HG02970 (cell line): ENCODE data around the gene GNG8.

Experiments
- ATAC-seq: cut with Tn5 transposase; IDR thresholded peaks from one replicate; pipeline ENCODE4 v1.9.1; 2021; ENCODE audit warnings: mild to moderate bottlenecking, moderate library complexity, moderate number of reproducible peaks; ENCODE audit not compliant: unreplicated experiment, low FRiP score

GNG8 gene

DNA sequence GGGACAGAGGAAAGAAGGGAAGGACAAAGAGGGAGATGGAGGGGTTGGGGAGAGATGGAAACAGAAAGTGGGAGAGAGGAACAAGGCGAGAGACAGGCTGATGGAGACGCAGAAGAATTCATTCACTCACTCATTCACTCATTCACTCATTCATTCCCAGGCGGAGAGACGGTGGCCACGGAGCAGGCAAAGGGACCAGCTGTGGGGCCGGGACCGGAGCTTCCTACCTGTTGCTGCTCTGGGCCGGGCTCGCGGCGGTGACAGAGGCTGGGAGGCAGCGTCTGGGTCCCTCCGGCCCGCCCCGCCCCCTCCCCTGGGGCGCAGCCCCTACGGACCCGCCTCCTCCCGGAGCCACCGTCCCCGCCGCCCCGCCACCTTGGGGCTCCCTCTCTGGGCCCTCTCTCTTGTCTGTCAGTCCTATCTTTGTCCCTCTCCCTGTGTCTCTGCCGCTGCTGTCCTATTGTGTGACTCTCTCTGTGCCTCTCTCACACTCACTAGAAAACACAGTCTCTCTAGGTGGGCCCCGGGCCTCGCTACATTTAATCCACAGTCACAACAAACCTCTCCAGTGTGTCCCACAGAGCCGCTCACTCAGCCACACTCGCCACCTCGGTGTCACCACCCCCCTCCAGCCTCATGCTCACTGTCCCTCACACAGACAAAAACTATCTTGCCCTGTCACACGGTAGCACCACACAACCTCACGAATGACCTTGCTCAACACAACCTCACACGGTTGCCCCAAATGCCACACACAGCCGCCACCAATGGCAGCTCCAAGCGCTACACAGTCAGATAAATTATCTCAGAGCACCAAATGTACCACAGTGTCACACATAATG, at the start of gene GNG8:
Gene GNG8 (minus strand): TSS at position 283 of the 842 bp plus-strand sequence. CDS start 1,520 bp downstream, outside the sequence.
- no peak for ATAC-seq

GRCh38 chr19:46685189-46685588, 49.2 kb upstream of the GNG8 start:
- no peak for ATAC-seq

GRCh38 chr19:46678110-46678732, 42.2 kb upstream of the GNG8 start:
- ATAC-seq, result no peak

- ATAC-seq, result no peak
Measured at GRCh38 chr19:46674416-46675178, 38.6 kb upstream of the GNG8 start.

- ATAC-seq, result no peak
Measured at GRCh38 chr19:46670813-46671212, 34.8 kb upstream of the GNG8 start.

GRCh38 chr19:46668662-46669061, 32.7 kb upstream of the GNG8 start:
- no peak for ATAC-seq

DNA sequence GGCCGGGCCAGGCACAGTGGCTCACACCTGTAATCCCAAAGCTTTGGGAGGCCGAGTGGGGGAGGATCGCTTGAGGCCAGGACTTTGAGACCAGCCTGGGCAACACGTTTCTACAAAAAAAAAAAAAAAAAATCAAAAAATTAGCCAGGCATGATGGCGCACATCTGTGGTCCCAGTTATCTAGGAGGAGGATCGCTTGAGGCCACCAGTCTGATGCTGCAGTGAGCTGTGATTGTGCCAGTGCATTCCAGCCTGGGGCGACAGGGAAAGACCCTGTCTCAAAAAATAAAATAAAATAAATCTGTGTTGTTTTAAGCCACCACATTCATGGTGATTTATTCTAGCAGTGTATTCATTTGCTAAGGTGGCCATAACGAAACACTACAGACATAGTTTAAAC, 29.1 kb upstream of the GNG8 start:
- ATAC-seq, result no peak

- no peak for ATAC-seq
Measured at GRCh38 chr19:46661735-46662592, 26.0 kb upstream of the GNG8 start.

DNA sequence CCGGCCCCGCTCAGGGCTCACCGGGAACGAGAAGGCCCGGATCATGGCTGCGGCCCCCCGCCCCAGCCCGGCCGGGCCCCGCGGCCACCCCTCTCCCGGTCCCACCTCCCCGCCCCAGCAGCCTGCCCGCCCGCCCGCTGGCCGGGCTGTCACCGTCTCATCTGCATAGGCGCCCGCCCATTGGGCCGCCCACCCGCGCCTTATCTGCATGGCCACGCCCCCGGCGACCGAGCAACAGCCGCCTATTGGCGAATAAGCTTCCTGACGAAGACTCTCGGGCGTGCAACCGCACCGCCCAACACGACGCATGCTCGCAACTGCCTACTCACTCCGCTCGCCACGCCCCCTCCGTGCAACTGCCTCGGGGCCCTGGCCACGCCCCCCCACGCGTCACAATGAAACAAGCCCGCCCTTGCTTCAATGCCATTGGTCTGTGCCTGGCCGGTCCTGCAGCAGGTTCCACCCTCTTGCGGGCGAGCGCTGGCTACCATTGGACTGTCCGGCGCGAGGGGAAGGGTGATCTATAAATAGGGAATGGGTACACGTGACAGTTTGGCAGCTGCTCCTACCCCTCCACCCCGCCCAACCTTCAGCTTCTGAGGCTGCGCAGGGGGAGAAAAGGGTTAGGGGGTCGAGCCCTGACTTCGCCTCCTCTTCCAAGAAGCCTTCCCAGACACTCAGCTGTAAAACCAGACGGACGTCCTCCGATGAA, 25.2 kb upstream of the GNG8 start, which contains the start of gene DACT3:
Gene DACT3 (minus strand): TSS at position 163 of the 712 bp plus-strand sequence. CDS start 118 bp downstream, at position 45.
- peak; percentile 93 for ATAC-seq

GRCh38 chr19:46660551-46661019, 24.6 kb upstream of the GNG8 start:
- ATAC-seq, result no peak

GRCh38 chr19:46660008-46660517, 24.1 kb upstream of the GNG8 start:
- ATAC-seq, result no peak

GRCh38 chr19:46659151-46660007, 23.4 kb upstream of the GNG8 start:
- no peak for ATAC-seq

GRCh38 chr19:46656541-46656940, 20.5 kb upstream of the GNG8 start:
- no peak for ATAC-seq

DNA sequence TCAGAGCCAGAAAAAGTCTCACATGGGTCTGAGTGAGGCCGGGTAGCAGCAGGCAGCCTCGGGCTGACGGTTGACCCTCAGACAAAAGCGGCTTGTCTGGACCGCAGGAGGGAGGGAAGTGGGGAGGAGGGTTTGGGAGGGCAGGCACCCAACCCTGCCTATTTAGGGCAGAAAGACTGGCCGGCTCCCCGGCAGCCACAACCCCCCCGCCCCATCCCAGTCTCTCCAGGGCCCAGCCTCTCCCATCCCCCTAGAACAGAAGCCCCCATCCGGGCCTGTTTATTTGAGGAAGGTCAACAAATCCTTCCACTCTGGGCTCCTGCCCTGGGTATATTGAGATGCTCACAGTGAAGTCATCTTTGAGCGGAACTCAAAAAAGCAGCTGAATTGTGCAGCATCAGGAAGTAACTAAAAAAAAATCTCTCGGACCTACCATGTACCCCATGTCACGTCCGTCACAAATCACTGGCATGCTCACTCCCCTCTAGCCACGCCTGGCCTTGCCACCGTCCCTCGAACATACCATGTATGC, 18.7 kb upstream of the GNG8 start:
- ATAC-seq, result no peak

DNA sequence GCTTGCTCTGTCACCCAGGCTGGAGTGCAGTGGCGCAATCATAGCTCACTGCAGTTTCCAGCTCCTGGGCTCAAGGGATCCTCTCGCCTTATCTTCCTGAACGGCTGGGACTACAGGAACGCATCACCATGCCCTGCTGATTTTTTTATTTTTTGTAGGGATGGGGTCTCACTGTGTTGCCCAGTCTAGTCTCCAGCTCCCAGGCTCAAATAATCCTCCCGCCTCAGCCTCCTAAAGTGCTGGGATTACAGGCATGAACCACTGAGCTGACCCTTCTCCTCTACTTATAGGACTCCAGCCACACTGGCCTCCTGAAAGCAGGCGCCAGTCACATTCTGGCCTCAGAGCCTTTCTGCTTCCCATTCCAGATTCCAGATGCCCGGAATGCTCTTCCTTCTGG, 14.4 kb upstream of the GNG8 start:
- no peak for ATAC-seq

DNA sequence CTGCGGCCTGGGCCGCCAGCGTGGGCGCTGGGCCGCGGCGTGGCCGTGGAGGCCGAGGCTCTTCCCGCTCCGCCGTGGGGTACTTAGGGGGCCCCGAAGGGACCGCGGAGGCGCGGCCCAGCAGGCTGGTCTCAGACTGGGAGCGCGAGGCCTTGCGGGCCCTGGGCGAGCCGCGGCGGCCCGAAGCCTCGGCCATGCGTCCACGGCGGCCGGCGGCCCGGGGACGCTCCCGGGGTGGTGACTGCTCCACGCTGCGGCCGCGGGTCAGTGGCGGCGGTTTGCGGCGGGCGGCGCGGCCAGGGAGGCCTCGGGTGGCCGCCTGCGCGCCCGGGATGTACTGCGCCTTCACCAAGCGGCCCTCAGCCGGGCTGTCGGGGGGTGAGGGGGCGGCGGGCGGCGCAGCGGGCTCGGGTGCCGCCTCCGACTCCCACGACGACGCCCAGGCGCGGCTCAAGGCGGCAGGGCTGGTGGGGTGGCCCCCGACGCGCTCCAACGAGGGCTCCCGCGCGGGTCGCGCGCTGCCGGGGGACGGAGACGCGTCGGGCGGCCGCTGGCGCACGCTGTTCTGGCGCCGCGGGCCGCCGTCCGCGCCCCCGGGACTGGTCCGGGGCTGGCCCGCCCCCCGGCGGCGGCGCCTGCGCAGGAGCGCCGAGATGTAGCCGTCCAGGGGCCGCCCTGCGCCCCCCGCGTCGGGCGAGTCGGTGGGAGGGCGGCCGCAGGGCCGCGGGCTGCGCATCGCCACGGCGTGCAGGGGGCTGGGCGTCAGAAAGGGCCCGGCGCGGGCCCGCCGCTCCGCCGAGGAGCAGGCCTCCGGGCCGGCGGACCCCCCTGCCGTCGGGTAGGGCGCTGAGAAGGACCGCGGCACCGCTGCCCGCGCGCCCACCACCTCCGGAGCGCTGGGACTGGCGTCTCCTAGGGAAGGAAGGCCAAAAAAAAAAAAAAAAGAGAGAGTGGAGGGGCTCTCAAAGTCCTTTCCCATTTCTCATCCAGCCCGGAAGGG, 13.3 kb upstream of the GNG8 start:
- ATAC-seq, result no peak
